ENCODE data around the gene FAM20A. TPM values are rescaled to one million over a fixed set of nuclear protein-coding genes. Genes with fewer than 3 reads are reported as not detected.

The FAM20A gene
- total and polyA plus RNA-seq, 9 of the 15 experiments (the other 6 are each of a cell fraction or from before 2014, with no cell fraction given) = 0.07 TPM; not detected in 8

- TF ChIP-seq, protein P1, sequence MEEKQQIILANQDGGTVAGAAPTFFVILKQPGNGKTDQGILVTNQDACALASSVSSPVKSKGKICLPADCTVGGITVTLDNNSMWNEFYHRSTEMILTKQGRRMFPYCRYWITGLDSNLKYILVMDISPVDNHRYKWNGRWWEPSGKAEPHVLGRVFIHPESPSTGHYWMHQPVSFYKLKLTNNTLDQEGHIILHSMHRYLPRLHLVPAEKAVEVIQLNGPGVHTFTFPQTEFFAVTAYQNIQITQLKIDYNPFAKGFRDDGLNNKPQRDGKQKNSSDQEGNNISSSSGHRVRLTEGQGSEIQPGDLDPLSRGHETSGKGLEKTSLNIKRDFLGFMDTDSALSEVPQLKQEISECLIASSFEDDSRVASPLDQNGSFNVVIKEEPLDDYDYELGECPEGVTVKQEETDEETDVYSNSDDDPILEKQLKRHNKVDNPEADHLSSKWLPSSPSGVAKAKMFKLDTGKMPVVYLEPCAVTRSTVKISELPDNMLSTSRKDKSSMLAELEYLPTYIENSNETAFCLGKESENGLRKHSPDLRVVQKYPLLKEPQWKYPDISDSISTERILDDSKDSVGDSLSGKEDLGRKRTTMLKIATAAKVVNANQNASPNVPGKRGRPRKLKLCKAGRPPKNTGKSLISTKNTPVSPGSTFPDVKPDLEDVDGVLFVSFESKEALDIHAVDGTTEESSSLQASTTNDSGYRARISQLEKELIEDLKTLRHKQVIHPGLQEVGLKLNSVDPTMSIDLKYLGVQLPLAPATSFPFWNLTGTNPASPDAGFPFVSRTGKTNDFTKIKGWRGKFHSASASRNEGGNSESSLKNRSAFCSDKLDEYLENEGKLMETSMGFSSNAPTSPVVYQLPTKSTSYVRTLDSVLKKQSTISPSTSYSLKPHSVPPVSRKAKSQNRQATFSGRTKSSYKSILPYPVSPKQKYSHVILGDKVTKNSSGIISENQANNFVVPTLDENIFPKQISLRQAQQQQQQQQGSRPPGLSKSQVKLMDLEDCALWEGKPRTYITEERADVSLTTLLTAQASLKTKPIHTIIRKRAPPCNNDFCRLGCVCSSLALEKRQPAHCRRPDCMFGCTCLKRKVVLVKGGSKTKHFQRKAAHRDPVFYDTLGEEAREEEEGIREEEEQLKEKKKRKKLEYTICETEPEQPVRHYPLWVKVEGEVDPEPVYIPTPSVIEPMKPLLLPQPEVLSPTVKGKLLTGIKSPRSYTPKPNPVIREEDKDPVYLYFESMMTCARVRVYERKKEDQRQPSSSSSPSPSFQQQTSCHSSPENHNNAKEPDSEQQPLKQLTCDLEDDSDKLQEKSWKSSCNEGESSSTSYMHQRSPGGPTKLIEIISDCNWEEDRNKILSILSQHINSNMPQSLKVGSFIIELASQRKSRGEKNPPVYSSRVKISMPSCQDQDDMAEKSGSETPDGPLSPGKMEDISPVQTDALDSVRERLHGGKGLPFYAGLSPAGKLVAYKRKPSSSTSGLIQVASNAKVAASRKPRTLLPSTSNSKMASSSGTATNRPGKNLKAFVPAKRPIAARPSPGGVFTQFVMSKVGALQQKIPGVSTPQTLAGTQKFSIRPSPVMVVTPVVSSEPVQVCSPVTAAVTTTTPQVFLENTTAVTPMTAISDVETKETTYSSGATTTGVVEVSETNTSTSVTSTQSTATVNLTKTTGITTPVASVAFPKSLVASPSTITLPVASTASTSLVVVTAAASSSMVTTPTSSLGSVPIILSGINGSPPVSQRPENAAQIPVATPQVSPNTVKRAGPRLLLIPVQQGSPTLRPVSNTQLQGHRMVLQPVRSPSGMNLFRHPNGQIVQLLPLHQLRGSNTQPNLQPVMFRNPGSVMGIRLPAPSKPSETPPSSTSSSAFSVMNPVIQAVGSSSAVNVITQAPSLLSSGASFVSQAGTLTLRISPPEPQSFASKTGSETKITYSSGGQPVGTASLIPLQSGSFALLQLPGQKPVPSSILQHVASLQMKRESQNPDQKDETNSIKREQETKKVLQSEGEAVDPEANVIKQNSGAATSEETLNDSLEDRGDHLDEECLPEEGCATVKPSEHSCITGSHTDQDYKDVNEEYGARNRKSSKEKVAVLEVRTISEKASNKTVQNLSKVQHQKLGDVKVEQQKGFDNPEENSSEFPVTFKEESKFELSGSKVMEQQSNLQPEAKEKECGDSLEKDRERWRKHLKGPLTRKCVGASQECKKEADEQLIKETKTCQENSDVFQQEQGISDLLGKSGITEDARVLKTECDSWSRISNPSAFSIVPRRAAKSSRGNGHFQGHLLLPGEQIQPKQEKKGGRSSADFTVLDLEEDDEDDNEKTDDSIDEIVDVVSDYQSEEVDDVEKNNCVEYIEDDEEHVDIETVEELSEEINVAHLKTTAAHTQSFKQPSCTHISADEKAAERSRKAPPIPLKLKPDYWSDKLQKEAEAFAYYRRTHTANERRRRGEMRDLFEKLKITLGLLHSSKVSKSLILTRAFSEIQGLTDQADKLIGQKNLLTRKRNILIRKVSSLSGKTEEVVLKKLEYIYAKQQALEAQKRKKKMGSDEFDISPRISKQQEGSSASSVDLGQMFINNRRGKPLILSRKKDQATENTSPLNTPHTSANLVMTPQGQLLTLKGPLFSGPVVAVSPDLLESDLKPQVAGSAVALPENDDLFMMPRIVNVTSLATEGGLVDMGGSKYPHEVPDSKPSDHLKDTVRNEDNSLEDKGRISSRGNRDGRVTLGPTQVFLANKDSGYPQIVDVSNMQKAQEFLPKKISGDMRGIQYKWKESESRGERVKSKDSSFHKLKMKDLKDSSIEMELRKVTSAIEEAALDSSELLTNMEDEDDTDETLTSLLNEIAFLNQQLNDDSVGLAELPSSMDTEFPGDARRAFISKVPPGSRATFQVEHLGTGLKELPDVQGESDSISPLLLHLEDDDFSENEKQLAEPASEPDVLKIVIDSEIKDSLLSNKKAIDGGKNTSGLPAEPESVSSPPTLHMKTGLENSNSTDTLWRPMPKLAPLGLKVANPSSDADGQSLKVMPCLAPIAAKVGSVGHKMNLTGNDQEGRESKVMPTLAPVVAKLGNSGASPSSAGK (IDR thresholded peaks at IDR 0.05) = no peak
- no peak for TF ChIP-seq ZNF507 (tag; conservative IDR thresholded peaks at IDR 0.05)
- TF ChIP-seq POLR2G (IDR thresholded peaks at IDR 0.05; ENCODE audit: low read depth, low read length) = peak; percentile 78
- no peak for TF ChIP-seq DIDO1 (tag; IDR thresholded peaks at IDR 0.05; ENCODE audit: low read depth)
- no peak for TF ChIP-seq PREB (CRISPR knock-in tag; IDR thresholded peaks at IDR 0.05)
- TF ChIP-seq, protein P2, sequence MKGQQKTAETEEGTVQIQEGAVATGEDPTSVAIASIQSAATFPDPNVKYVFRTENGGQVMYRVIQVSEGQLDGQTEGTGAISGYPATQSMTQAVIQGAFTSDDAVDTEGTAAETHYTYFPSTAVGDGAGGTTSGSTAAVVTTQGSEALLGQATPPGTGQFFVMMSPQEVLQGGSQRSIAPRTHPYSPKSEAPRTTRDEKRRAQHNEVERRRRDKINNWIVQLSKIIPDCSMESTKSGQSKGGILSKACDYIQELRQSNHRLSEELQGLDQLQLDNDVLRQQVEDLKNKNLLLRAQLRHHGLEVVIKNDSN (CRISPR knock-in tag; IDR thresholded peaks at IDR 0.05) = no peak
- no peak; the same call in none of the 2 replicates for TF ChIP-seq ZFX (CRISPR knock-in tag; IDR thresholded peaks at IDR 0.05)
- TF ChIP-seq U2AF1 (optimal IDR thresholded peaks at IDR 0.05; ENCODE audit: low read depth, low read length) = no peak
- TF ChIP-seq CAMTA2 (CRISPR knock-in tag; conservative IDR thresholded peaks at IDR 0.05) = no peak
- TF ChIP-seq TOE1 (IDR thresholded peaks at IDR 0.05; ENCODE audit: borderline replicate concordance) = no peak
- TF ChIP-seq TOE1 (CRISPR knock-in tag; IDR thresholded peaks at IDR 0.05; ENCODE audit: borderline replicate concordance, low read depth) = no peak
- TF ChIP-seq CTBP1 (IDR thresholded peaks at IDR 0.05; ENCODE audit: borderline replicate concordance) = no peak; the same call in 1 of the 2 replicates
- no peak for TF ChIP-seq STAG1 (CRISPR knock-in tag; IDR thresholded peaks at IDR 0.05; ENCODE audit: borderline replicate concordance)
- no peak for TF ChIP-seq ZZZ3 (IDR thresholded peaks at IDR 0.05)
- no peak for TF ChIP-seq ILK (tag; IDR thresholded peaks at IDR 0.05; ENCODE audit: borderline replicate concordance, low read depth)
These were observed 88.8 kb downstream of the FAM20A start, which contains the start of gene PRKAR1A (continued) for GRCh38 chr17:68512247-68512959.

Data from K562 (cell line).